Stomach smooth muscle (tissue), 2 donors: Measurements from ENCODE around the gene TNNT2.

Experiments
- H3K27ac ChIP-seq: one replicate; pipeline ENCODE4 v1.7.0; 2013; ENCODE audit warnings: mild to moderate bottlenecking, low read length, inconsistent platforms
- H3K27me3 ChIP-seq, 2 donors: one replicate each; pipeline ENCODE4 v1.7.0; 2013; ENCODE audit warnings: low read length in 2 of 2; ENCODE audit not compliant: insufficient read depth in 2 of 2, control insufficient read depth in 1 of 2
- H3K36me3 ChIP-seq, 2 donors: one replicate each; pipeline ENCODE4 v1.7.0; 2013; ENCODE audit warnings: low read length in 2 of 2; ENCODE audit not compliant: control insufficient read depth in 2 of 2, insufficient read depth in 2 of 2
- H3K4me1 ChIP-seq: one replicate; pipeline ENCODE4 v1.7.0; 2013; ENCODE audit warnings: low read length; ENCODE audit not compliant: control insufficient read depth, insufficient read depth
- H3K4me3 ChIP-seq, 2 donors: one replicate each; pipeline ENCODE4 v1.7.0; 2013; ENCODE audit warnings: low read length in 2 of 2
- H3K9ac ChIP-seq, 2 donors: one replicate each; pipeline ENCODE4 v1.7.0; 2013; ENCODE audit warnings: low read length in 2 of 2, mild to moderate bottlenecking in 1 of 2
- H3K9me3 ChIP-seq, 2 donors: one replicate each; pipeline ENCODE4 v1.7.0; 2013; ENCODE audit warnings: low read length in 2 of 2; ENCODE audit not compliant: control insufficient read depth in 2 of 2
- donor health status: healthy.
- donor health status: Pancreatic carcinoma.

Gene TNNT2

DNA sequence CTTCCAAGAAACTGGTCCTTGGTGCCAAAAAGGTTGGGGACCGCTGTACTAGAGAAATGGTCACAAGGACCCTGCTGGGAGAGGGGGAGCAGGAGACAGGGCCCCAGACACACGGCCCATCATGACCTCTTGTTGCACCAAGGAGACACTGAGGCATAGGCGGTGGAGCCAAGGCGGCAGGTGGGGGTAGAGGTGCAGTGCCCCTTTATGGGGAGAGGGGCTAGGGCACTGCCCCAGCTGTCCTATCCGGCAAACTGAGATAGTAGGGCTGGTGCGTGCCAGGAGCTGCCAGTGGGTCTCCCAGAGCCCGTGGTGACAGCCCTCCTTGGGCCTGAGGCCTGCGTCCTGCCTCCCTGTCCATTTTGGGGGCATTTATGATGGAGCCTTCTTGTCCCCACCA, 20.3 kb downstream of the TNNT2 start:
- Histone ChIP-seq H3K27me3 (peaks cover 0 to 8% of the 10 kb centered on the region in 2 donors), H3K36me3 (no peaks in the 10 kb centered on the region), H3K4me3 (no peak overlapping the region), H3K27ac (no peak overlapping the region), H3K4me1 (no peaks in the 10 kb centered on the region), H3K9me3 (no peaks in the 10 kb centered on the region), H3K9ac (no peak overlapping the region)

DNA sequence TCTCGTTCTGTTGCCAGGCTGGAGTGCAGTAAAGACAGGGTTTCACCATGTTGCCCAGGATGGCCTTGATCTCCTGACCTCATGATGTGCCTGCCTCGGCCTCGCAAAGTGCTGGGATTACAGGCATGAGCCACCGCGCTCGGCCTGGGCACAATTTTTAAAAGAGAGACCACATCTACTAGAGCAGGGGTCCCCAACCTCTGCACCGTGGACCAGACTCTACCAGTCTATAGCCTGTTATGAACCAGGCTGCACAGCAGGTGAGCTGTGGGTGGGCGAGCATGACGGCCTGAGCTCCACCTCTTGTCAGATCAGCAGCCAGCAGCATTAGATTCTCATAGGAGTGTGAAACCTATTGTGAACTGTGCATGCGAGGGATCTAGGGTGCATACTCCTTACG, 20.8 kb downstream of the TNNT2 start:
- H3K36me3 ChIP-seq, result no peaks in the 10 kb centered on the region
- H3K27ac ChIP-seq, result no peak overlapping the region
- H3K9ac ChIP-seq, result no peak overlapping the region
- no peaks in the 10 kb centered on the region for H3K4me1 ChIP-seq
- no peak overlapping the region for H3K4me3 ChIP-seq
- H3K9me3 ChIP-seq, result no peaks in the 10 kb centered on the region
- H3K27me3 ChIP-seq, result peaks cover 0 to 8% of the 10 kb centered on the region in 2 donors

DNA sequence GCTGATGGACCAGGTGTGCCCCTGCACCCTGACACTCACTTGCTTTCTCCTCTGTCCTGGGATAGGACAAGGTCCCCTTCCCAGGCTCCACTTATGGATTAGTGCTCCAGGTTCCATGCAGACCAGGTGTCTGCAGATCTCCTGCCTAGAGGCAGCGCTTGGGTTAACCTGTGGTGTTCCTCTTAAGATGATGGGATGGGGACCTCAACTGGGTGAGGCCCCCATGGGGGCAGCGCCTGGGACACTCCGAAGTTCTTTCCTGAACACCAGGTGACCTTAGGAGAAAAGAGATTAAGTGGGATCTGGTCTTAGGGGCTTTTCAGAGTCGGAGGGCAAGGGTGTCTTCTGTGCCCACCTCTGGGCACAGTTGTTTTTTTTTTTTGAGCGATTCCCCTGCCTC, 21.2 kb downstream of the TNNT2 start:
- peaks cover 0 to 8% of the 10 kb centered on the region in 2 donors for H3K27me3 ChIP-seq
- no peak overlapping the region for H3K4me3 ChIP-seq
- no peak overlapping the region for H3K27ac ChIP-seq
- no peaks in the 10 kb centered on the region for H3K9me3 ChIP-seq
- no peaks in the 10 kb centered on the region for H3K4me1 ChIP-seq
- no peak overlapping the region for H3K9ac ChIP-seq
- no peaks in the 10 kb centered on the region for H3K36me3 ChIP-seq

DNA sequence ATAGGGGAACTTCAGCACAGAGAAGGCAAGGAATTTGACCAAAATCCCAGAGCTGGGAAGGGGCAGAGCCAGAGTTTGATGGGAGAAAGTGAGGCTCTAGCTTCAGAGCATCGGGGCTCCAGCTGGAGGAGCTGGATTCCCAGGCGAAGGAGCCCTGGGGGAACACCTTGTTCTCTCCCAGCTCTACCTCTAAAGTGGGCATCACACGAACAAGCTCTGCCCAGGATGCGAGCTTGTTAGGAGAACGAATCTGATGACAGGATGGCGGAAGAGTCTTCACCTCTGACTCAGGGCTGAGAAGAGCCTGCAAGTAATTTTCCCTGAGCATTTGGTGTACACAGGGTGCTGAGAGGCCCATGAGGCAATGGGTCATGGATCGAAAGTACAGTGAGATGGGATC, 22.0 kb downstream of the TNNT2 start:
- Histone ChIP-seq H3K27me3 (peaks cover 0 to 8% of the 10 kb centered on the region in 2 donors), H3K9ac (no peak overlapping the region), H3K4me1 (no peaks in the 10 kb centered on the region), H3K27ac (no peak overlapping the region), H3K4me3 (no peak overlapping the region), H3K36me3 (no peaks in the 10 kb centered on the region), H3K9me3 (no peaks in the 10 kb centered on the region)

DNA sequence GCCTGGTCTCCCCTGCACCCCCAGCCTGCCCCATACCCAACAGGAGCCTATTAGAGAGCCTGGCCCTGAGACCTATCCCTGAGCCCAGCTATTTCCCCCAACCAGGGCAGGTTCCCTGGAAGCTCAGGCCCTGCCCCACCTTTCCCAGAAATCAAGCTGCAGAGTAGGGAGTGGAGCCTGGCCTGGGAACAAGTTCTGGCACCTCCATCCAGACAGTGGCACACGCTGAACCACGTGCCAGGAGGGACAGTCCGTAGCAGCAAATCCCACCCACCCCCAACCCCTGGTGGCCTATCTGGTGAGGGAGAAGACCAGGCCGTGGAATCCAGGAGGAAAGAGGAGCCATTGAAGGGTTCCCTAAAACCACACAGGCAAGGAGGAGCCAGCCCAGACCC, 22.6 kb downstream of the TNNT2 start:
- H3K4me1 ChIP-seq, result no peaks in the 10 kb centered on the region
- no peaks in the 10 kb centered on the region for H3K36me3 ChIP-seq
- H3K4me3 ChIP-seq, result no peak overlapping the region
- H3K9me3 ChIP-seq, result no peaks in the 10 kb centered on the region
- no peak overlapping the region for H3K9ac ChIP-seq
- peaks cover 0 to 8% of the 10 kb centered on the region in 2 donors for H3K27me3 ChIP-seq
- no peak overlapping the region for H3K27ac ChIP-seq

DNA sequence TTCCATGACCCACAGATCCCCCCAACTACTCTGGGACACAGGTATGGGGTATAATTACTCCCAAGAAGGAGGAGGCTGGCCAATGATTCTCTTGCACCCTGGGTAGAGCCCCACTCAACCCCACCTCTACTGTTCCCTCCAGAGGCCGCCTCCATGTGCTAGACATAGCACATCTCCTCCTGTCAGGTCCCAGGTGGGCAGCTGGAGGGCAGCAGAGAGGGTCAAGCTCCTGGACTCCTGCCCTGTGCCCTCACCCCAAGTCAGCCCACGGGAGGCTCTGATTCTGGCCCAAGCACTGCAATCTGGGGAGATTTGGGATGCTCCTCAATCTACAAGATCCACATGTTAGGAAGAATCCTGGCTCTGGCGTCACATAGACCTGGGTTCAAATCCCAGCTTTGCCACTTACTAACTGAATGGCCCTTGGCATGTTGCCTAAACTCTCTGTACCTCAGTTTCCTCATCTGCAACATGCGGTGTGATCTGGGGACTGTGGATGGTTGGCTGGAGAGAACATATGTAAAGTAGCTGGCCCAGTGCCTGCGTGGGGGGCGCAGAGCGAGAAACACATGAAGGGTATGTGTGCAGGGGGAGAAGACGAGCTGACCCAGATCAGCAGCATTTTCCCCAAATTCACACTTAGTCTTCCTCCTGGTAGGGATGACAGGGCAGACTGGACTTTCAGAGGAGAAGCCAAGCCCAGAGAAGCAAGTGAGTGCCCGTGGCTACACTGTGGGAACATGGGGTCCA, 23.2 kb downstream of the TNNT2 start:
- no peak overlapping the region for H3K4me3 ChIP-seq
- H3K9me3 ChIP-seq, result no peaks in the 10 kb centered on the region
- no peak overlapping the region for H3K27ac ChIP-seq
- H3K36me3 ChIP-seq, result no peaks in the 10 kb centered on the region
- H3K27me3 ChIP-seq, result peaks cover 0 to 8% of the 10 kb centered on the region in 2 donors
- no peak overlapping the region for H3K9ac ChIP-seq
- no peaks in the 10 kb centered on the region for H3K4me1 ChIP-seq

DNA sequence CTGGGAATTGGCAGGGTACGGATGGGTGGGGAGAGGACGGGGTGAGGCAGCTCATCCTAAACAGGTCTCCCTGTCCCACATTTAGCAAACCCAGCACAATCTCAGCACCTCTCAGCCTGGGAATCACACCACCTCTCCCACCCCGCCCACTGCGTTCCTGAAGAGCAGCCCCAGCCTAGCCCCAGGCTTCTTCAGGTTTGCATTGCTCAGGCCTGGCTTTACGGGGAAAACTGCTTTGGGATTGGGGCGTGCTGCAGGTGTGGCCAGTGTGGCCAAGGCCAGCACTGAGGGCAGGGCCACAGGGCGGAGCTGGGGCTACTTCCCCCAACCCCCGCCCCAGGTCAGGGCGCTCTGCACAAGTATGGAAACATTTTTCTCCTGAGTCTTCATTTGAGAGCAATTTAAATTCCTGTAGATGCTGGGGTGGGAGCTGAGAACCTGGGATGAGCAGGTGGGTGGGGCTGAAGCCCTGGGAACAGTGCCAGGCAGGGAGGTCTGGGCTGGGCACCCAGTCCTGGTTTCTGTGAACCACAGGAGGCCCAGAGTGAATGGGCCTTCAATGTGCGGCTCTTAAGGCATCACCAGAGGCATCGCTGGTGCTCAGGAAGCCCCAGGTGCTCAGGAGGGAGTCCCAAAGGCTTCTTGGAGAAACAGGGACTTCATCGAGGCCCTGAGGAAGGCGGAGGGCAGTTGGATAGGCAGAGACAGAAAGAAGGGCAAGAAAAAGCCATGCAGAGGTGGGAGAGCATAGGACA, 24.1 kb downstream of the TNNT2 start:
- no peak overlapping the region for H3K27ac ChIP-seq
- H3K4me1 ChIP-seq, result no peaks in the 10 kb centered on the region
- no peak overlapping the region for H3K9ac ChIP-seq
- no peaks in the 10 kb centered on the region for H3K36me3 ChIP-seq
- H3K4me3 ChIP-seq, result no peak overlapping the region
- H3K9me3 ChIP-seq, result no peaks in the 10 kb centered on the region
- H3K27me3 ChIP-seq, result peaks cover 0 to 8% of the 10 kb centered on the region in 2 donors

DNA sequence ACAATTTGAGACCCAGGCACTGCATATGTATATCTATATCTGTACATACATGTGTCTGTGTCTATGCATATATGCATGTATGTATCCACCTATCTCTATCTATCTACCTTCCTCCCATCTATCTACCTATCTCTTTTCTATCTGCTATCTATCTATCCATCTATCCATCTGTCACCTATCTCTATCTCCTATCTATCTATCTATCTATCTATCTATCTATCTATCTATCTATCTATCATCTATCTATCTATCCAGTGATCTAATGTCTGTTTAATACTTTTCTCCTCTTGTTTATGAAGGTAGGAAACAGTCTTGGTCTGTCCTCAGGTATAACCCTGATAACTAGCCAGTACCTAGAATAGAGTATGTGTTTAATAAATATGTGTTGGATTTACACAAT, 25.9 kb downstream of the TNNT2 start:
- Histone ChIP-seq H3K27me3 (peaks cover 0 to 8% of the 10 kb centered on the region in 2 donors), H3K4me1 (no peaks in the 10 kb centered on the region), H3K9me3 (no peaks in the 10 kb centered on the region), H3K9ac (no peak overlapping the region), H3K27ac (no peak overlapping the region), H3K36me3 (no peaks in the 10 kb centered on the region), H3K4me3 (no peak overlapping the region)

DNA sequence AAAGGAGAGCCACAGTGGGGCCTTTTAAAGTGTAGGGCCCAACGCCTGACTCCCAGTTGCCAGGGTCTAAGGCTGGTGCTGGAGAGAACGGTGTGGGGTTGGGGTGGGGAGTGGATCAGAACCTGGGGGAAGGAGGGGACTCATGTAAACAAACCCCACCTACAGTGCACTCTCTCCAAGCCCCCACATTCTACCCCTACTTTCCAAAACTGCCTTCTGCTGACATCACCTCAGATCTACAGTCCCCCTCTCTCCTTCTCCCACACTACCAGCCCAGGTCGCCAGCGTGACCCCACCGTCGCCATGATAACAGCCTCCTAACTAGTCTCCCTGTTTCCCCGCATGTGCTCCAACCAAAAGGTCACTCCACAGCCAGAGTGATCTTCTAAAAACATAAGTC, 26.6 kb downstream of the TNNT2 start:
- H3K4me1 ChIP-seq, result no peaks in the 10 kb centered on the region
- H3K36me3 ChIP-seq, result no peaks in the 10 kb centered on the region
- H3K27ac ChIP-seq, result no peak overlapping the region
- no peak overlapping the region for H3K9ac ChIP-seq
- peaks cover 0 to 10% of the 10 kb centered on the region in 2 donors for H3K27me3 ChIP-seq
- no peaks in the 10 kb centered on the region for H3K9me3 ChIP-seq
- H3K4me3 ChIP-seq, result no peak overlapping the region

DNA sequence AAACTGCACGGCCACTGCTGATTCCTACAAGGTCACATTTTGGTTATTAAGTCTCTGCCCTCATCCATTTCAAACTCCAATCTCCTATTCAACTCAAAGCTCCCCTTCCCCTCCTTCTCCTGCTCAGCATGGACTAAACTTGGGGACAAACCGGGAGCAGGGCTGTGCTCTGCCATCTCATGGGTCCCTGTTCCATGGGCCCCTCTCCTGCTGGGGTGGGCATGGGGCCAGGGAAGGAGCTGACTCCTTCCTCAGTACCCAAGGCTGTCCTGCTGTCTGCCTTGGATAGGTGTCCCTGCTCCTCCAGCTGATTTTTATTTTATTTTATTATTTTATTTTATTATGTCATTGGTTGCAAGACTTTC, 27.1 kb downstream of the TNNT2 start:
- Histone ChIP-seq H3K27me3 (peaks cover 0 to 10% of the 10 kb centered on the region in 2 donors), H3K36me3 (no peaks in the 10 kb centered on the region), H3K9ac (no peak overlapping the region), H3K9me3 (no peaks in the 10 kb centered on the region), H3K4me3 (no peak overlapping the region), H3K27ac (no peak overlapping the region), H3K4me1 (no peaks in the 10 kb centered on the region)

DNA sequence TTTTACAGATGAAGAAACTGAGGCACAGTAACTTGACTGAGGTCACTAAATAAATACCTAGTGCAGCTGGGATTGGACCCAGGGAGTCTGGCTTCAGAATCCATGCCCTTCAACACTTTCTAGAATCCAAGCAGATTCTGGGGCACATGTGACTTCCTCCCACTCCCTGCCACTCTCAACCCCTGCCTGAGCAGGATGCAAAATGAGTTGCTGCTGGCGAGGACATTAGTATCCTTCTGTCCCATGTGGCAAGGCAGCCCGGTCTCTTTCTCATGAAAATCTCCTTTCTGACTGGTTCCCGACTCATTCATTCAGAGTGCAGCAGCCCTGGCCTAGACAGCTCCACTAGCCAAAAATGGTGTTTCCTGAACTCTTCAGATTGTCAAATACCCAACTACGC, 28.4 kb downstream of the TNNT2 start:
- Histone ChIP-seq H3K36me3 (no peaks in the 10 kb centered on the region), H3K9ac (no peak overlapping the region), H3K4me1 (no peaks in the 10 kb centered on the region), H3K27ac (no peak overlapping the region), H3K4me3 (no peak overlapping the region), H3K9me3 (no peaks in the 10 kb centered on the region), H3K27me3 (peaks cover 2 to 10% of the 10 kb centered on the region in 2 donors)
